Activated naive CD4-positive, alpha-beta T cell treated with anti-CD3 and anti-CD28 coated beads for 36 hours (primary cell): ENCODE data around the gene LY6G5B. TPM values are rescaled to one million over a fixed set of nuclear protein-coding genes. Genes with fewer than 3 reads are reported as not detected.
A peak's percentile ranks its signal among the peaks of the same experiment; 100 is the strongest.

Source experiments
- CTCF ChIA-PET: fragments of 350-600 bp; sonication (Branson Sonifier 250); formaldehyde crosslinking; loops from one replicate; lab custom pipeline; 2021; ENCODE audit warnings: antibody characterized with exemption; lab: Charles Lee
- DNase-seq: peaks from one replicate; pipeline ENCODE4 v3.0.0-alpha.2; 2020
- H3K27ac Mint-ChIP-seq: one replicate; pipeline ENCODE4 v1.8.0; 2021; ENCODE audit warnings: mild to moderate bottlenecking, mixed read lengths
- H3K27me3 Mint-ChIP-seq: one replicate; pipeline ENCODE4 v1.8.0; 2021; ENCODE audit warnings: low read depth, mixed read lengths
- H3K36me3 Mint-ChIP-seq: one replicate; pipeline ENCODE4 v1.8.0; 2021; ENCODE audit warnings: low read depth, mixed read lengths
- H3K4me1 Mint-ChIP-seq: one replicate; pipeline ENCODE4 v1.8.0; 2021; ENCODE audit warnings: low read depth, mixed read lengths
- H3K4me3 Mint-ChIP-seq: one replicate; pipeline ENCODE4 v1.8.0; 2021; ENCODE audit warnings: mild to moderate bottlenecking, moderate library complexity, mixed read lengths
- H3K9me3 Mint-ChIP-seq: one replicate; pipeline ENCODE4 v1.8.0; 2021; ENCODE audit warnings: mixed read lengths
- intact Hi-C: fragments of 100-400 bp; cut with micrococcal nuclease; formaldehyde crosslinking; loops from one replicate; pipeline ENCODE4 v1.15.1; 2023
- total RNA-seq, 2 experiments: library from RNA; stranded (reverse); gene quantifications; one replicate each; pipeline ENCODE4 v1.2.3, GENCODE V29; 2021

The LY6G5B gene
- total RNA-seq, 2 experiments from 2014 or later = 6.4 to 6.5 TPM

DNA sequence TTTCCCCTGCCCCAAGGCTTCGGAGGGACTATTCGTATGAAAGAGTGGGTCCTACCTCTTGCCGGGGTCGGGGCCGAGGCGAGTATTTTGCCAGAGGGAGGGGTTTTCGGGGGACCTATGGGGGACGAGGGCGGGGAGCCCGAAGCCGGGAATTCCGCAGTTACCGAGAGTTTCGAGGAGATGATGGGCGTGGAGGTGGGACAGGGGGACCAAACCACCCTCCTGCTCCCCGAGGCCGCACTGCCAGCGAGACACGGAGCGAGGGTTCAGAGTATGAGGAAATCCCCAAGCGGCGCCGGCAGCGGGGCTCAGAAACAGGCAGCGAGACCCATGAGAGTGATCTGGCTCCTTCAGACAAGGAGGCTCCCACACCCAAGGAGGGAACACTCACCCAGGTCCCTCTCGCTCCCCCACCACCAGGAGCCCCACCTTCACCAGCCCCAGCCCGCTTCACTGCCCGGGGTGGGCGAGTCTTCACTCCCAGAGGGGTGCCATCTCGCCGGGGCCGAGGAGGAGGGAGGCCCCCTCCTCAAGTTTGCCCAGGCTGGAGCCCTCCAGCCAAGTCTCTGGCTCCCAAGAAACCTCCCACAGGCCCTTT, 38.0 kb upstream of the LY6G5B start:
- CTCF ChIA-PET = no interaction called here
- Mint-ChIP-seq H3K27ac (no peak overlapping the region), H3K9me3 (no peaks in the 10 kb centered on the region), H3K36me3 (peaks cover 73% of the 10 kb centered on the region), H3K27me3 (no peaks in the 10 kb centered on the region), H3K4me1 (no peaks in the 10 kb centered on the region), H3K4me3 (no peak overlapping the region)
- no peak for DNase-seq
- intact Hi-C loops = no loop called here

DNA sequence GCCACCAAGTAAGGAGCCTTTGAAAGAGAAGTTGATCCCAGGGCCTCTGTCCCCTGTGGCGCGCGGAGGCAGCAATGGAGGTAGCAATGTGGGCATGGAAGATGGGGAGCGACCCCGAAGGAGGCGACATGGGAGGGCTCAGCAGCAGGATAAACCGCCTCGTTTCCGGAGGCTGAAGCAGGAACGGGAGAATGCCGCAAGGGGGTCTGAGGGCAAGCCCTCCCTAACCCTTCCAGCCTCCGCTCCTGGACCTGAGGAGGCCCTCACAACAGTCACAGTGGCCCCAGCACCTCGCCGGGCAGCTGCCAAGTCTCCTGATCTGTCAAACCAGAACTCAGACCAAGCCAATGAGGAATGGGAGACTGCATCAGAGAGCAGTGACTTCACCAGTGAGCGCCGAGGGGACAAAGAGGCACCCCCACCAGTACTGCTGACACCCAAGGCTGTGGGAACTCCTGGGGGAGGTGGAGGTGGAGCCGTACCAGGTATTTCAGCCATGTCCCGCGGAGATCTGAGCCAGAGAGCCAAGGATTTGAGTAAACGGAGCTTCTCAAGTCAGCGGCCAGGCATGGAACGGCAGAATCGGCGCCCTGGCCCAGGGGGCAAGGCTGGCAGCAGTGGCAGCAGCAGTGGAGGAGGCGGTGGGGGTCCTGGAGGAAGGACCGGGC, 37.4 kb upstream of the LY6G5B start:
- Mint-ChIP-seq H3K27ac (no peak overlapping the region), H3K4me3 (peak overlapping the region; percentile 21), H3K4me1 (no peaks in the 10 kb centered on the region), H3K9me3 (no peaks in the 10 kb centered on the region), H3K36me3 (peaks cover 74% of the 10 kb centered on the region), H3K27me3 (no peaks in the 10 kb centered on the region)
- CTCF ChIA-PET = no interaction called here
- DNase-seq = no peak
- intact Hi-C loops = no loop called here

DNA sequence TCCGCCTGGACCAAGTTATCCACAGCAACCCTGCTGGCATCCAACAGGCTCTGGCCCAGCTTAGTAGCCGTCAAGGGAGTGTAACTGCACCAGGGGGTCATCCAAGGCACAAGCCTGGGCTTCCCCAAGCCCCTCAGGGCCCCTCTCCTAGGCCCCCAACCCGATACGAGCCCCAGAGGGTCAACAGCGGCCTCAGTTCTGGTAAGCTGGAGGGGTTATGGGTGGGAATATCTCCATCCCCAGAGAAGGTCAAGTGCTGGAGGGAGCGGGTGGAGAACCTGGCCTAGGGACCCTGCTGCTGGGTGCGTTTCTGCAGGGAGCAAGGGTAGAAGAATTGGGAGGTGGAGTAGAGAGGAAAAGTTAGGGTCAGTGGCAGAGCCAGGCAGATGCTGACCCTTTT, 36.3 kb upstream of the LY6G5B start:
- no peaks in the 10 kb centered on the region for H3K4me1 Mint-ChIP-seq
- peak overlapping the region; percentile 13 for H3K27ac Mint-ChIP-seq
- no peak overlapping the region for H3K4me3 Mint-ChIP-seq
- intact Hi-C loops = no loop called here
- CTCF ChIA-PET = no interaction called here
- H3K27me3 Mint-ChIP-seq = no peaks in the 10 kb centered on the region
- no peaks in the 10 kb centered on the region for H3K9me3 Mint-ChIP-seq
- H3K36me3 Mint-ChIP-seq = peaks cover 66% of the 10 kb centered on the region
- DNase-seq = no peak

DNA sequence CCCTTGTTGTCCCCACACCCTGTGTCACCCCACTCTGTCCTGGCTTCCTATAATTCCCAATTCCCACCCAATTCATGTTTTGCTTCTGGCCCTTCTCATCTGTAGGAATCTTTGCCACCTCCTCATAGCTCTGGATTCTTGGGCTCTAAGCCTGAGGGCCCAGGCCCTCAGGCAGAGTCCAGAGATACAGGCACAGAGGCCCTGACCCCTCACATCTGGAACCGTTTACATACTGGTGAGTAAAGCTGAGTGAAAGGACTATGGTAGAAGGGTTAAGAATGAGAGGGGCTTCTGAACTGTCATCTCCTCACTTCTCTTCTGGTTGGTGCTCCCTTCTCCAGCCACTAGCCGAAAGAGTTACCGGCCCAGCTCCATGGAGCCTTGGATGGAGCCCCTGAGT, 35.6 kb upstream of the LY6G5B start:
- Mint-ChIP-seq H3K9me3 (no peaks in the 10 kb centered on the region), H3K4me1 (no peaks in the 10 kb centered on the region), H3K4me3 (no peak overlapping the region), H3K27ac (no peak overlapping the region), H3K27me3 (no peaks in the 10 kb centered on the region), H3K36me3 (peaks cover 63% of the 10 kb centered on the region)
- no peak for DNase-seq
- CTCF ChIA-PET = interaction anchor here (0.7 kb wide), 1 partner anchor 12 kb away, joined by 4 read pairs; no protein-coding TSS in a partner anchor
- intact Hi-C loops = no loop called here

DNA sequence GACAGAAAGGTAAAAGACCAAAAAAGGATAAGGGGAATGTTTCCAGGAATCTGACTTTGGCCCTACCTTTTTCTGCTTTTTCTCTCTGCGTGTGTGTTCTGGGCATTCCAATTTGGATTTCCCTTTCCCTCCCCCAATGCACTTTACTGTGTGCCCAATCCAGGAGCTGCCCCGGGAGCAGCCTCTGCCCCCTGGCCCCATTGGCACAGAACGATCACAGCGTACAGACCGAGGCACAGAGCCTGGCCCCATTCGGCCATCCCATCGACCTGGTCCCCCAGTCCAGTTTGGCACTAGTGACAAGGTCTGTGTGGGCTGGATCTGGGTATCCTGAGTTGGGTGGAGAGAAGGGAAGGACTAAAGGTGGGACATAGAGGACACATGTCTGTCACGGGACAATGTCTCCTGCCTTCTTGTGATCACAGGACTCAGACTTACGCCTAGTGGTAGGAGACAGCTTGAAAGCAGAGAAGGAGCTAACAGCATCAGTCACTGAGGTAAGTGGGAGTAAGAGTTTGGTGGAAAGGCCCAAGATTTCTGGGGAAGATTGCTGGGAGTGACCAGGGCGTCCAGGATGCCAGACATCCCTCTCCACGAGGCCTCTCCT, 34.7 kb upstream of the LY6G5B start:
- no peak for DNase-seq
- Mint-ChIP-seq H3K4me1 (peaks cover 1% of the 10 kb centered on the region), H3K9me3 (no peaks in the 10 kb centered on the region), H3K4me3 (no peak overlapping the region), H3K27me3 (no peaks in the 10 kb centered on the region), H3K36me3 (peaks cover 55% of the 10 kb centered on the region), H3K27ac (peak overlapping the region; percentile 47)
- CTCF ChIA-PET = no interaction called here
- intact Hi-C loops = no loop called here

DNA sequence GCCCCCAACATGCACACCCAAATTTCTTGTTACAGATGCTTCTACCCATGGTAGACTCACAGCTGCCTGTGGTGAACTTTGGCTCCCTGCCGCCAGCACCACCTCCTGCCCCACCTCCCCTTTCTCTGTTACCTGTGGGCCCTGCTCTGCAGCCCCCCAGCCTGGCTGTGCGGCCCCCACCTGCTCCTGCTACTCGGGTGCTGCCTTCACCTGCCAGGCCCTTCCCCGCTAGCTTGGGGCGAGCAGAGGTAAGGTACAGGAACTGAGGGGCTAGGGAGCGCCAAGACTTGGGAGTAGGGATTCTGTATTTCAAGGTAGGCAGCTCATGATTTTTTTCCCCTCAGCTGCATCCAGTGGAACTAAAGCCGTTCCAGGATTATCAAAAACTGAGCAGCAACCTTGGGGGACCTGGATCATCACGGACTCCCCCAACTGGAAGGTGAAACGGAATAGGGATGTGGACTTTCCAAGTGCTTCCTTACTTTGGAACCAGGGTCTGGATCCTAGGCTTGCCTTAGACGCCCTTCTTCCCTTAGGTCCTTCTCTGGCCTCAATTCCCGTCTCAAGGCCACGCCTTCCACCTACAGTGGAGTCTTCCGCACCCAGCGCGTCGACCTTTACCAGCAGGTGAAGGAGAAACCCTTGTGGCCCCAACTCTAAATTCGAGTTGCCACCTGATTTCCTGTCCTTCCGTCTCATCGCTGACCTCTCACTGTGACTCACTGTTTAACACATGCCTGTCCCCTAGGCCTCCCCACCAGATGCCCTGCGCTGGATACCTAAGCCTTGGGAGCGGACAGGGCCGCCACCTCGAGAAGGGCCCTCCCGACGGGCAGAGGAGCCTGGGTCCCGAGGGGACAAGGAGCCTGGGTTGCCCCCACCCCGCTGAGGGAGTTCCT, 32.8 kb upstream of the LY6G5B start:
- no peak for DNase-seq
- CTCF ChIA-PET = no interaction called here
- Mint-ChIP-seq H3K4me3 (no peak overlapping the region), H3K4me1 (peaks cover 1% of the 10 kb centered on the region), H3K9me3 (no peaks in the 10 kb centered on the region), H3K36me3 (peaks cover 45% of the 10 kb centered on the region), H3K27ac (no peak overlapping the region), H3K27me3 (no peaks in the 10 kb centered on the region)
- intact Hi-C loops = no loop called here

DNA sequence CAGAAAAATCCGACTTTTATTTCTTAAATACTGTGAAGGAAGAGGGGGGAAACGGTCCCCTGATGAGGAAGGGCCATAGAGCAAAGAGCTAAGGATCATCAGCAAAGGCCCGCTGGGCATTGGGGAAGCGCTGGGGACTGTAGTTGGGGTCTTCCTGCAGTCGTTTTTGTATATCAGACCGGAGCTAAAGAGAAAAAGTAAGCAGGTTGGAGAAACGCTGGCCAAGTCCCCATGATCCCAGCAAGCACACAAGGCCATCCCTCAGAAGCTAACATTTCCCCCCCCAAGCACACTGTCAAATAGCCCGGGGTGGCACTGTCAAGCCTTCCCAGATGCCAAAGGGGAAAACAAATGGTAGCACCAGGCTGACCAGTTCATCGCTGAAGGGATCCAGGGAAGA, 30.7 kb upstream of the LY6G5B start:
- intact Hi-C loops = no loop called here
- Mint-ChIP-seq H3K36me3 (peaks cover 31% of the 10 kb centered on the region), H3K27me3 (no peaks in the 10 kb centered on the region), H3K27ac (no peak overlapping the region), H3K4me3 (no peak overlapping the region), H3K9me3 (no peaks in the 10 kb centered on the region), H3K4me1 (peaks cover 1% of the 10 kb centered on the region)
- DNase-seq = no peak
- CTCF ChIA-PET = interaction anchor here (0.6 kb wide), 1 partner anchor 160 kb away, joined by 7 read pairs; no protein-coding TSS in a partner anchor

DNA sequence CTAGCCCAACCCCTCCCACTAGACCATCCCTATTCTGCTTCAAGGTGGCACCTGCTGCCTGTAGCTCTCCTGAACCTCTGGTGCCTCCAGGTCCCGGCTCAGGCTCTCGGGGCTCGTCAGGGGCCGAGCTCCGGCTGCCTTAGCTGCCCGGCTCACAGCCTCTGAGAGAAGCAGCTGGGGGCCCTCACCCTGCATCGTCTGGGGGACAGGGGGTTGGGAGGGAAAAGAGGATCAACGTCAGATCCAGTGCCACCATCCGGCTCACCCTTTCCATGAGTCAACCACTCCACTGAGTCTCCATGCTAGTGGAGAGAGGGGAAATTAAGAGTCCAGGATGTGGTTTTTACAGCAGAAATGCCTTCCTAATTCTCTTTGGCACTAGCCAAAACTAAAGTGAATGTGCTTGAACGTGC, 30.3 kb upstream of the LY6G5B start:
- CTCF ChIA-PET = no interaction called here
- intact Hi-C loops = no loop called here

DNA sequence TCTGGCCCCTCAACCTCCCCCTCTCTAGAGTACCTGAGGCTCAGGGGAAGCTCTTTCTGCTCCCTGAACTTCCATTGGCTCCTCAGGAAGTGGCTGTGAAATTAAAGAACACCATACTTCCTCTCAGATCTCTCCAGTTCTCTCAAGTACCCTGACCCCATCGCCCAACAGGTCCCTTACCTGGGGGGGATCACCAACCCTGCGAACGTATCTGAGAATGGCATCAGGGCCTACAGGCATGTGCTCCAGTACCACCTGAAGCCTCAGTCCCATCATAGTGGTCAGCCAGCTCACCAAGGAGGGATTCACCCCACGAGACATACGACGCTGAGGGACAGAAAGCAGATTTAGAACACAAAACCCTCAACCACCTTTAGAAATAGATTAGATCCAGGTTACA, 29.2 kb upstream of the LY6G5B start:
- no peak for DNase-seq
- H3K4me1 Mint-ChIP-seq = peaks cover 1% of the 10 kb centered on the region
- CTCF ChIA-PET = no interaction called here
- H3K27ac Mint-ChIP-seq = peak overlapping the region; percentile 60
- intact Hi-C loops = no loop called here
- H3K4me3 Mint-ChIP-seq = no peak overlapping the region
- no peaks in the 10 kb centered on the region for H3K9me3 Mint-ChIP-seq
- H3K36me3 Mint-ChIP-seq = peaks cover 34% of the 10 kb centered on the region
- H3K27me3 Mint-ChIP-seq = no peaks in the 10 kb centered on the region

More for the DNA sequence above, 30.3 kb upstream of the LY6G5B start:
- Mint-ChIP-seq H3K9me3 (no peaks in the 10 kb centered on the region), H3K4me1 (peaks cover 1% of the 10 kb centered on the region), H3K27ac (peak overlapping the region; percentile 51), H3K36me3 (peaks cover 29% of the 10 kb centered on the region), H3K4me3 (no peak overlapping the region), H3K27me3 (no peaks in the 10 kb centered on the region)
- DNase-seq = no peak

DNA sequence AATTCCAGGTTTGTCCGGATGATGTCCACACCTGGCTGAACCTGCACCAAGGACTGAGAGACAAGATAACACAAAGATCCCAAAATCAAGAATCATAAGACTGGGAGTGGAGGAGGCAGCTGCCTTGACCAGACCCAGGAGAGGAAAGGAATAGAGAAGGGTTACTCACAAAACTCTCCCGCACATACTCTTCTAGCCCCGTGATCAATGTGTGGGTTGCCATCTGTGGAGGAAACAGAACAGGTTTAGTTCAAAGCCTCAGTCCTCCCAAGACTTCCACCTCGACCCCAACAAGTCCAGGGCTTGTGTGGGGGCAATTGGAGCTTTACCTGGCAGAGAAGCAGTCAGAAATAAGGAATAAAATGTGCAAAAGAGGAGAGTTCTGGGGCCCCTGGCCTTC, 28.4 kb upstream of the LY6G5B start:
- H3K27ac Mint-ChIP-seq = peak overlapping the region; percentile 21
- DNase-seq = no peak
- CTCF ChIA-PET = no interaction called here
- peaks cover 30% of the 10 kb centered on the region for H3K36me3 Mint-ChIP-seq
- no peaks in the 10 kb centered on the region for H3K27me3 Mint-ChIP-seq
- no peaks in the 10 kb centered on the region for H3K9me3 Mint-ChIP-seq
- intact Hi-C loops = no loop called here
- H3K4me3 Mint-ChIP-seq = no peak overlapping the region
- peaks cover 1% of the 10 kb centered on the region for H3K4me1 Mint-ChIP-seq

DNA sequence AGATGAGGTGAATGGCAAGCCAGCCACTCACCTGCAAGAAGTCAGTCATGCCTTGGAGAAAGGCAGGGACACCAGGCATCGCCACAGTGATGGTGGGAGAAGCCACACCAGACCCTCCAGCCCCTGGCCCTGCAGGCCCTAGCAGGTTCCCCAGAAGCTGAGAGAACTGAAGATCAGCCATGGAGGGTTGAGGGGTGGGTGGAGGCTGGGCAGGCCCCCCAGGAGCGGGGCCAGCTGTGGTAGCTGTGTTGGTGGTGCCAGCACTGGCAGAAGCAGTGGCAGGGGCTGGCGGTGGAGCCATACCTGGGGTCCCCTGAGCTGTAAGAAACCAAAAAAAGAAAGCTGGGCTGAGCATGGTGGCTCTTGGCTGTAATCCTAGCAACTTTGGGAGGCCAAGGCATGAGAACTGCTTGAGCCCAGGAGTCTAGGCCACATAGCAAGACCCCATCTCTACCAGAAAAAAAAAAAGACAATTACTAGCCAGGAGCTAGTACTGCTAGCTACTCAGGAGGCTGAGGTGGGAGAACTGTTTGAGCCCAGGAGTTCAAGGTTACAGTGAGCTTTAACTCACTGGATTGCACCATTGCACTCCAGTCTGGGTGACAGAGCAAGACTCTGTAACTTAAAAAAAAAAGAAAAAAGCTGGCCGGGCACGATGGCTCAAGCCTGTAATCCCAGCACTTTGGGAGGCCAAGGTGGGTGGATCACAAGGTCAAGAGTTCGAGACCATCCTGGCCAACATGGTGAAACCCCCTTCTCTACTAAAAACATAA, 26.8 kb upstream of the LY6G5B start:
- Mint-ChIP-seq H3K9me3 (no peaks in the 10 kb centered on the region), H3K27ac (peak overlapping the region; percentile 60), H3K27me3 (no peaks in the 10 kb centered on the region), H3K4me3 (no peak overlapping the region), H3K4me1 (peaks cover 1% of the 10 kb centered on the region), H3K36me3 (peaks cover 26% of the 10 kb centered on the region)
- intact Hi-C loops = no loop called here
- no peak for DNase-seq
- CTCF ChIA-PET = interaction anchor here (0.7 kb wide), 1 partner anchor 297 kb away, joined by 3 read pairs; no protein-coding TSS in a partner anchor
